ENCODE results near the gene INPP4B. TPM values are rescaled to one million over a fixed set of nuclear protein-coding genes. Genes with fewer than 3 reads are reported as not detected.

The INPP4B gene
- total RNA-seq, 1 experiment from 2014 or later, result 14.3 TPM

DNA sequence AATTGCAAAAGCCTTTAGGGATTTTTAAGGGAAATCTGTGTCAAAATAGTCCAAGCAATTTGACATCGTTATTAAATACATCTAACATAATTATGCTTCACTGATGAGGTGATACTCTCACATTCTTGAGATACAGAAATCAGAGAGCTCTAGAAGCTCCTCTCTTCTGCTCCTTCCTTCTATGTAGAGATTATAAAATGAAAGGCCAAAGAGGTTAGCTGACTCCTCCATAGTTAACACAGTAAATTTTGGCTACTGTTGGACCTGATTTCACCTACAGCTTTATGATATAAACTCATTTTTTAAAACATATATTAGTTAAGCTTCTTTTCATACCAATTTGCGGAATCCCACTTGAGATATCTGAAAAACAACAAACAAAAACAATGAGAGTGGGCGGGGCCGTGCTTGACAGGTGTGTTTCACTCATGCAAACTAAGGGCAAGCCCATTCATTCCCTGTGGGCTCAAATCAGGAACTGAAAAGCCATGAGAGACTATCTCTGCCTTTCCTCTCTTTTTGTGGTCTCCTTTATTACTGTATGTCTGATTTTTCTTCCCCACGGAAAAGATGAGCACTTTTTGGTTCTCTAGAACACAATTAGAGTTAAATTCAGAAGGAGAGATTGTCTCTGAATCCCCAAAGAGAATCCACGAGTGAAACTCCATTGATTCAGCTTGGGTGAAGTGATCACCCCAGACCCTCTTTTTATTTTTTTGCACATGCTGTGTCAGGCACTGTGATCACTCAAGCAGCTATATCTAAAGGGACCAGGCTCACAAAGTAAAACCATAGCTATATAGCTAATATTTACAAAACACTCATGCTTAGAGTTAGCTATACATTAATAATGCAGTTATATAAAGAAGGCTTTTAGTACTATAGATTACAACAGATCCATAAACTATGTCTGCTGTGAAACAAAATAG, 643.4 kb downstream of the INPP4B start (continued):
- TF ChIP-seq EGR1 (IDR thresholded peaks at IDR 0.05; ENCODE audit: low read depth) (no peak), FOSL1 (IDR thresholded peaks at IDR 0.05; ENCODE audit: low read depth) (no peak), ELF1 (IDR thresholded peaks at IDR 0.05; ENCODE audit: borderline replicate concordance, low read depth) (no peak), EZH2phosphoT487 (IDR thresholded peaks at IDR 0.05; ENCODE audit: borderline replicate concordance) (no peak), POLR2AphosphoS5 (IDR thresholded peaks at IDR 0.05; ENCODE audit: low read depth, low read length) (no peak), EZH2 (IDR thresholded peaks at IDR 0.05) (no peak), ZNF274 (IDR thresholded peaks at IDR 0.05; ENCODE audit: low read depth, low read length) (no peak)
- TF ChIP-seq, protein P1, sequence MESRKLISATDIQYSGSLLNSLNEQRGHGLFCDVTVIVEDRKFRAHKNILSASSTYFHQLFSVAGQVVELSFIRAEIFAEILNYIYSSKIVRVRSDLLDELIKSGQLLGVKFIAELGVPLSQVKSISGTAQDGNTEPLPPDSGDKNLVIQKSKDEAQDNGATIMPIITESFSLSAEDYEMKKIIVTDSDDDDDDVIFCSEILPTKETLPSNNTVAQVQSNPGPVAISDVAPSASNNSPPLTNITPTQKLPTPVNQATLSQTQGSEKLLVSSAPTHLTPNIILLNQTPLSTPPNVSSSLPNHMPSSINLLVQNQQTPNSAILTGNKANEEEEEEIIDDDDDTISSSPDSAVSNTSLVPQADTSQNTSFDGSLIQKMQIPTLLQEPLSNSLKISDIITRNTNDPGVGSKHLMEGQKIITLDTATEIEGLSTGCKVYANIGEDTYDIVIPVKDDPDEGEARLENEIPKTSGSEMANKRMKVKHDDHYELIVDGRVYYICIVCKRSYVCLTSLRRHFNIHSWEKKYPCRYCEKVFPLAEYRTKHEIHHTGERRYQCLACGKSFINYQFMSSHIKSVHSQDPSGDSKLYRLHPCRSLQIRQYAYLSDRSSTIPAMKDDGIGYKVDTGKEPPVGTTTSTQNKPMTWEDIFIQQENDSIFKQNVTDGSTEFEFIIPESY (IDR thresholded peaks at IDR 0.05; ENCODE audit: extremely low read depth, insufficient replicate concordance, low read length), result no peak

DNA sequence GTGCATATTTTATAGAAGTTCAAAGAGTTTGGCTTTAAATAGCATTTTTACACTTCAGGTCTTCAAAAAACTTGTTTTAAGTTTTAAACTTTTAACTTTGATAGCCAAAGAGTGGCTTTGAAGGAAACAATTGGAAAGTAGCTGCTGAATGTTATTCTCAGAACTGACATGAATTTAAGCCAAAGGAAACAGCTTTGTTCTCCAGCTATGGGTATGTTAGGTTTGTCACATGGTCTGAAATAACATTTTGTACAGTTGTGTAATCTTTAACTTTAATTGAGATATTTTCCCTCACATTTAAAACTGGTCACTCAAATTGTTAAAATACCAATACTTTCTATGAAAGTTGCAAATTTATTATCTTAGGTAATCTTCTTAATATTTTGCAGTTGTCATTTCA, 645.1 kb downstream of the INPP4B start:
- H3K27me3 ChIP-seq (ENCODE audit: insufficient read depth, low read length), result no peaks in the 10 kb centered on the region
- H3K9me3 ChIP-seq (ENCODE audit: control insufficient read depth in 1 of 2, insufficient read depth in 1 of 2, low read depth in 1 of 2, low read length in 2 of 2), result no peaks in the 10 kb centered on the region
- H3K4me2 ChIP-seq (ENCODE audit: low read length), result no peak overlapping the region
- ATAC-seq (no peak), DNase-seq (ENCODE audit: low read depth, low spot score) (no peak)
- H3K27ac ChIP-seq (ENCODE audit: low read depth, low read length), result no peak overlapping the region
- H4K20me1 ChIP-seq (ENCODE audit: insufficient read depth), result no peaks in the 10 kb centered on the region
- H3K79me2 ChIP-seq (ENCODE audit: insufficient read depth, low read length), result no peaks in the 10 kb centered on the region
- RAD21 ChIA-PET (ENCODE audit: low non-redundant PET in 1 of 2, low total read pairs in 2 of 2, uncharacterized antibody in 2 of 2, unreplicated experiment in 2 of 2), result no interaction called here
- no peaks in the 10 kb centered on the region for H3K9me2 ChIP-seq (ENCODE audit: insufficient read depth)
- H3K4me3 ChIP-seq (replicated peaks in 1 of 2; ENCODE audit: low read depth in 1 of 2, low read length in 2 of 2), result no peak overlapping the region
- CTCF ChIA-PET, result no interaction called here
- intact Hi-C loops (cut with micrococcal nuclease), result no loop called here
- no peak overlapping the region for H2AFZ ChIP-seq (ENCODE audit: low read depth, low read length, poor library complexity, severe bottlenecking)
- POLR2A ChIA-PET, result no interaction called here
- H3K36me3 ChIP-seq (ENCODE audit: control insufficient read depth in 1 of 2, insufficient read depth in 2 of 2, low read length in 2 of 2), result no peaks in the 10 kb centered on the region
- BruUV-seq (replicated peaks), result no TSS peak
- no peak overlapping the region for H3K9ac ChIP-seq (ENCODE audit: low read length)
- H3K4me1 ChIP-seq (ENCODE audit: control insufficient read depth in 1 of 2, insufficient read depth in 2 of 2, low read length in 2 of 2), result no peaks in the 10 kb centered on the region
- TF ChIP-seq CEBPB (IDR thresholded peaks at IDR 0.05; ENCODE audit: low read depth) (no peak), FOSL1 (IDR thresholded peaks at IDR 0.05; ENCODE audit: low read depth) (no peak), POLR2A (IDR thresholded peaks at IDR 0.05; ENCODE audit: borderline replicate concordance, extremely low read depth, insufficient read depth, insufficient read length) (no peak), JUND (IDR thresholded peaks at IDR 0.05) (no peak), ZFX (IDR thresholded peaks at IDR 0.05) (no peak), SRF (IDR thresholded peaks at IDR 0.05; ENCODE audit: low read depth) (no peak), SP1 (IDR thresholded peaks at IDR 0.05; ENCODE audit: low read depth) (no peak), EZH2phosphoT487 (IDR thresholded peaks at IDR 0.05; ENCODE audit: borderline replicate concordance) (no peak)
- TF ChIP-seq, protein P1 (IDR thresholded peaks at IDR 0.05; ENCODE audit: extremely low read depth, insufficient replicate concordance, low read length), result no peak
- TF ChIP-seq, protein P2, sequence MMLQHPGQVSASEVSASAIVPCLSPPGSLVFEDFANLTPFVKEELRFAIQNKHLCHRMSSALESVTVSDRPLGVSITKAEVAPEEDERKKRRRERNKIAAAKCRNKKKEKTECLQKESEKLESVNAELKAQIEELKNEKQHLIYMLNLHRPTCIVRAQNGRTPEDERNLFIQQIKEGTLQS (IDR thresholded peaks at IDR 0.05), result no peak
- TF ChIP-seq, protein P3, sequence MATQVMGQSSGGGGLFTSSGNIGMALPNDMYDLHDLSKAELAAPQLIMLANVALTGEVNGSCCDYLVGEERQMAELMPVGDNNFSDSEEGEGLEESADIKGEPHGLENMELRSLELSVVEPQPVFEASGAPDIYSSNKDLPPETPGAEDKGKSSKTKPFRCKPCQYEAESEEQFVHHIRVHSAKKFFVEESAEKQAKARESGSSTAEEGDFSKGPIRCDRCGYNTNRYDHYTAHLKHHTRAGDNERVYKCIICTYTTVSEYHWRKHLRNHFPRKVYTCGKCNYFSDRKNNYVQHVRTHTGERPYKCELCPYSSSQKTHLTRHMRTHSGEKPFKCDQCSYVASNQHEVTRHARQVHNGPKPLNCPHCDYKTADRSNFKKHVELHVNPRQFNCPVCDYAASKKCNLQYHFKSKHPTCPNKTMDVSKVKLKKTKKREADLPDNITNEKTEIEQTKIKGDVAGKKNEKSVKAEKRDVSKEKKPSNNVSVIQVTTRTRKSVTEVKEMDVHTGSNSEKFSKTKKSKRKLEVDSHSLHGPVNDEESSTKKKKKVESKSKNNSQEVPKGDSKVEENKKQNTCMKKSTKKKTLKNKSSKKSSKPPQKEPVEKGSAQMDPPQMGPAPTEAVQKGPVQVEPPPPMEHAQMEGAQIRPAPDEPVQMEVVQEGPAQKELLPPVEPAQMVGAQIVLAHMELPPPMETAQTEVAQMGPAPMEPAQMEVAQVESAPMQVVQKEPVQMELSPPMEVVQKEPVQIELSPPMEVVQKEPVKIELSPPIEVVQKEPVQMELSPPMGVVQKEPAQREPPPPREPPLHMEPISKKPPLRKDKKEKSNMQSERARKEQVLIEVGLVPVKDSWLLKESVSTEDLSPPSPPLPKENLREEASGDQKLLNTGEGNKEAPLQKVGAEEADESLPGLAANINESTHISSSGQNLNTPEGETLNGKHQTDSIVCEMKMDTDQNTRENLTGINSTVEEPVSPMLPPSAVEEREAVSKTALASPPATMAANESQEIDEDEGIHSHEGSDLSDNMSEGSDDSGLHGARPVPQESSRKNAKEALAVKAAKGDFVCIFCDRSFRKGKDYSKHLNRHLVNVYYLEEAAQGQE (IDR thresholded peaks at IDR 0.05; ENCODE audit: low read depth), result no peak
